GM10248 (cell line): ENCODE measurements around the gene AGPAT1.
A peak's percentile ranks its signal among the peaks of the same experiment; 100 is the strongest.

Source experiments
- CTCF ChIA-PET: fragments of 300-600 bp; sonication (Branson Sonifier 250); formaldehyde crosslinking; extraction: SDS; loops from one replicate; lab custom pipeline; 2021; ENCODE audit warnings: antibody characterized with exemption; lab: Yijun Ruan, JAX
- POLR2A ChIA-PET: fragments of 350-650 bp; sonication (Branson Sonifier 250); formaldehyde crosslinking; extraction: SDS; loops from one replicate; lab custom pipeline; 2020; ENCODE audit warnings: antibody characterized with exemption; lab: Yijun Ruan, JAX
- DNase-seq: peaks from one replicate; pipeline ENCODE4 v3.0.0; 2012; ENCODE audit errors: extremely low spot score
- CTCF ChIP-seq: IDR thresholded peaks from 2 replicates; pipeline ENCODE4 v1.5.1; 2012; ENCODE audit warnings: mild to moderate bottlenecking, low read depth; ENCODE audit errors: extremely low read depth, missing control alignments, control extremely low read depth

The AGPAT1 gene

DNA sequence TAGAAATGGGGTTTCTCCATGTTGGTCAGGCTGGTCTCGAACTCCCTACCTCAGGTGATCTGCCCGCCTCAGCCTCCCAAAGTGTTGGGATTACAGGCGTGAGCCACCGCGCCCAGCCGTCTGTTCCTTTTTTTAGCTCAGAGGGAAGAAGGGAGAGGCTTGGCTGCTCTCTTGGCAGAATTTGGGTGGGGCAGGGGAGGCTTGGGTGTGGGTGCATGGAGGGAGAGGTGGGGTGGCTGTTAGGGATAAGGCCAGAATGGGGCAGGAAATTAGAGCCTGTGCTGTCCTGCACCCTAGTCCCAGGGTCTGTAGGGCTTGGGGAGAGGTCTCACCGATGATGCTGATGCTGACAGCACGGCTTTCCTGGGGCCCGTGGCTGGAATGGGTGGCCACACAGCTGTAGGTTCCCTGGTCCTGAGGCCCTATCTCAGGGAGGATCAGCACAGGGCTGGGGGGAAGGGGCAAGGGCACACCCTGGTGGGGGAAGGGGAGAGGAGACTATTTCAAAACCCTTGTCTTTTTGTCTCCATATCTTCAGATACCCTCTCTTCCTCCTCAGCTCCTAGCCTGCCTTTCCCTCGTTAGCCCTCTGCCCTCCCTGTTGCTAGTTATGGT is 6.1 kb upstream of the AGPAT1 start:
- CTCF ChIA-PET = interaction anchor here (1.3 to 1.4 kb wide), 2 partner anchors 14 kb away, joined by 3 read pairs; no protein-coding TSS in a partner anchor
- TF ChIP-seq CTCF = no peak
- DNase-seq = no peak
- POLR2A ChIA-PET = interaction anchor here (0.6 to 2.1 kb wide), 4 partner anchors 11 to 628 kb away, joined by 3 to 9 read pairs (median 8); partner anchors contain the start of gene GPSM3

- TF ChIP-seq CTCF = no peak
- no peak for DNase-seq
- ChIA-PET CTCF (interaction anchor here (1.4 kb wide), 1 partner anchor 14 kb away, joined by 3 read pairs; no protein-coding TSS in a partner anchor), POLR2A (interaction anchor here (2.1 kb wide), 1 partner anchor 11 kb away, joined by 9 read pairs; the partner anchor contains the start of gene GPSM3)
Observed at GRCh38 chr6:32181148-32181702, 5.3 kb upstream of the AGPAT1 start.

GRCh38 chr6:32179766-32180405 is 4.0 kb upstream of the AGPAT1 start:
- no peak for TF ChIP-seq CTCF
- no peak for DNase-seq
- ChIA-PET POLR2A (no interaction called here), CTCF (interaction anchor here (1.7 to 1.8 kb wide), 2 partner anchors 10 to 15 kb away, joined by 3 to 9 read pairs; partner anchors contain the start of gene PBX2)

DNA sequence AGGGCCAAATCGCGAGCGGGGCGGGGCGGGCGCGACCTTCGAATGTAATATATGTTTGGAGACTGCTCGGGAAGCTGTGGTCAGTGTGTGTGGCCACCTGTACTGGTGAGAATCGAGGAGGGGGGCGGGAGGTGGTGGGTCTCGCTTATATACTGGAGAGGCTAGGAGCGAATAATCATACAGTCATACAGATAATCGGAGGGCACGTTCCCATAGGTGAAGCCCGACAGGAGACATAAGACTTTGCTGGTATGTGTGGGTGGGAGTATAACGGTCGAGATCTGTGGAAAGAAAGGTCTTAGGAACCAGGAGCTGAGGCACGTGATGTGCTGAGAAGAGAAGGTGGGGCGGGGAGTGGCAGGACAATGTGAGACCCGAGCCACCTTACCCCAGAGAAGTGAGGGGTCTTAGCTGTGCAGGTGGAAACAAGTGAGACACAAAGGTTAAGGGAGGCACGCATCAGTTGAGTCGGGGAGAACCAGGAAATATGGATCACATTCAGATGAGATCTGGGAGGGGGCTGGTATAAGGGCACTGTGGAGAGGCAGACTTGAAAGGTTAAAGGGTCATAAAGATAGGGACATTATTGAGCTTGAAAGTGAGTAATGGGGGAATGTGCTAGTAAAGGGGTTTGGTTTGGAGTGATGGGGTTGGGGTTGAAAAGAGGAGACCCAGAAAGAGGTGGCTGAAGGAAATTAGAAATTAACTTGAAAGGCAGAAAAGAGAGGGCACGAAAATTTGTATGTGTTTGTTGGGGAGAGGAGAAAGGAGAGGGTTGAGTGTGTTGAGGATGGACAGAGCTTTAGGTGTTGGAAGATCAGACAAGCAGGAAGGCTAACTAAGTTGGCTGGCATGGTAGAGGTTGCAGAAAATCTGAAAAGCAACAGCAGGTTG is 2.9 kb upstream of the AGPAT1 start:
- ChIA-PET POLR2A (interaction anchor here (1.0 kb wide), 1 partner anchor 11 kb away, joined by 3 read pairs; the partner anchor contains the start of gene PBX2), CTCF (interaction anchor here (1.7 to 1.8 kb wide), 2 partner anchors 12 to 17 kb away, joined by 3 to 9 read pairs; partner anchors contain the start of gene PBX2)
- DNase-seq = no peak
- no peak for TF ChIP-seq CTCF

GRCh38 chr6:32177788-32178546 is 2.1 kb upstream of the AGPAT1 start, which contains the start of gene RNF5:
TSS of gene RNF5 (plus strand) at chr6:32178405. CDS start at chr6:32178512, 107 bp downstream.
- ChIA-PET CTCF (interaction anchor here (1.1 to 1.7 kb wide), 2 partner anchors 12 to 18 kb away, joined by 3 to 4 read pairs; partner anchors contain the start of gene PBX2), POLR2A (interaction anchor here (0.6 to 1.7 kb wide), 3 partner anchors 12 to 48 kb away, joined by 3 to 5 read pairs (median 3); partner anchors contain the start of genes FKBPL, GPSM3 and PBX2)
- no peak for TF ChIP-seq CTCF
- peak; percentile 94 for DNase-seq
